HEK293T (cell line): ENCODE data around the gene HYAL3.
"Not testable (repeated sequence)": the region's sequence is repeated elsewhere in the genome, so short reads cannot be mapped to it uniquely, and the experiment has no call there.

Experiments
- CTCF ChIA-PET: fragments of 350-600 bp; formaldehyde crosslinking; extraction: SDS; loops from one replicate; lab custom pipeline; 2021; ENCODE audit warnings: antibody characterized with exemption, inconsistent platforms; lab: Yijun Ruan, JAX
- POLR2A ChIA-PET: fragments of 350-600 bp; formaldehyde crosslinking; extraction: SDS; loops from one replicate; lab custom pipeline; 2020; ENCODE audit warnings: antibody characterized with exemption, inconsistent platforms; lab: Yijun Ruan, JAX
- DNase-seq: peaks from one replicate; pipeline ENCODE4 v3.0.0; 2012; ENCODE audit warnings: mixed read lengths; ENCODE audit errors: extremely low spot score
- ARNT ChIP-seq: fragments of 450-650 bp; IDR thresholded peaks from 2 replicates; pipeline ENCODE4 v1.6.1; 2017; ENCODE audit warnings: mild to moderate bottlenecking
- BHLHE40 ChIP-seq: fragments of 450-650 bp; IDR thresholded peaks from 2 replicates; pipeline ENCODE4 v1.6.1; 2016; ENCODE audit warnings: mild to moderate bottlenecking, moderate library complexity, borderline replicate concordance
- CTBP1 ChIP-seq: fragments of 450-650 bp; IDR thresholded peaks from 2 replicates; pipeline ENCODE4 v1.6.1; 2016; ENCODE audit warnings: borderline replicate concordance
- ELF4 ChIP-seq: fragments of 450-650 bp; IDR thresholded peaks from 2 replicates; pipeline ENCODE4 v1.6.1; 2017; ENCODE audit warnings: antibody characterized with exemption
- FOXA1 ChIP-seq: fragments of 450-650 bp; IDR thresholded peaks from 2 replicates; pipeline ENCODE4 v1.6.1; 2016; ENCODE audit warnings: mild to moderate bottlenecking
- FOXK2 ChIP-seq: fragments of 450-650 bp; IDR thresholded peaks from 2 replicates; pipeline ENCODE4 v1.6.1; 2016; ENCODE audit warnings: mild to moderate bottlenecking
- FOXM1 ChIP-seq: fragments of 450-650 bp; IDR thresholded peaks from 2 replicates; pipeline ENCODE4 v1.6.1; 2017; ENCODE audit warnings: mild to moderate bottlenecking, borderline replicate concordance
- HDGF ChIP-seq: fragments of 450-650 bp; IDR thresholded peaks from 2 replicates; pipeline ENCODE4 v1.6.1; 2017; ENCODE audit warnings: antibody characterized with exemption, borderline replicate concordance
- L3MBTL2 ChIP-seq: fragments of 450-650 bp; conservative IDR thresholded peaks from 2 replicates; pipeline ENCODE4 v1.6.1; 2016; ENCODE audit warnings: mild to moderate bottlenecking
- LEF1 ChIP-seq: fragments of 450-650 bp; IDR thresholded peaks from 2 replicates; pipeline ENCODE4 v1.6.1; 2017; ENCODE audit warnings: mild to moderate bottlenecking, borderline replicate concordance
- NFRKB ChIP-seq: fragments of 450-650 bp; IDR thresholded peaks from 2 replicates; pipeline ENCODE4 v1.6.1; 2016; ENCODE audit warnings: mild to moderate bottlenecking, moderate library complexity
- SP1 ChIP-seq: fragments of 450-650 bp; IDR thresholded peaks from 2 replicates; pipeline ENCODE4 v1.6.1; 2017
- SUZ12 ChIP-seq: fragments of 450-650 bp; IDR thresholded peaks from 2 replicates; pipeline ENCODE4 v1.6.1; 2016; ENCODE audit warnings: mild to moderate bottlenecking
- TARDBP ChIP-seq: fragments of 450-650 bp; IDR thresholded peaks from 2 replicates; pipeline ENCODE4 v1.6.1; 2016
- ZNF384 ChIP-seq: fragments of 450-650 bp; IDR thresholded peaks from 2 replicates; pipeline ENCODE4 v1.6.1; 2016
- TF ChIP-seq, protein P1 (sequence below): fragments of 450-650 bp; IDR thresholded peaks from 2 replicates; pipeline ENCODE4 v1.6.1; 2016

Gene HYAL3

DNA sequence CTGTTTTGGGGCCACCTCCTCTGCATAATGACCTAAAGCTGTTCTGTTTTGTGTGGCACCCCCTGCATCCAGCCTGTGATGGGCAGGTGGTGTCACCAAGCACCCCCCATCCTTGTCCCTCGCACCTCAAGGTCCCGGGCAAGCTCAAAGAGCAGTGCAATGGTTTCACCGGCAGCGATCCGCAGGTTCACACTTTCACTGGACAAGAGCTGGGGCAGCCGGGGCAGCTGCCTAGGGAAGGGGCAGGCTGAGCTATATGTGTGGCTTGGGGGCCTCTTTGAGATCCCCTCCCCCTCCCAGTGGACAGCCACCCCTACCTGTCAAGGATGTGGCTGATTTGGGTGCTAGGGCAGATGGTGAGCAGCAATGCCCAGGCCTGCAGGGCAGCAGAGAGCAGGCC is 10.1 kb downstream of the HYAL3 start:
- TF ChIP-seq L3MBTL2, result no peak
- TF ChIP-seq ARNT, result no peak
- TF ChIP-seq BHLHE40, result no peak
- TF ChIP-seq ZNF384, result no peak
- TF ChIP-seq FOXA1, result no peak
- TF ChIP-seq FOXK2, result no peak
- TF ChIP-seq NFRKB, result no peak
- no peak for TF ChIP-seq TARDBP
- no peak for DNase-seq
- CTCF ChIA-PET, result no interaction called here
- POLR2A ChIA-PET, result interaction anchor here (0.8 to 1.6 kb wide), 4 partner anchors 10 to 48 kb away, joined by 3 to 4 read pairs (median 4); partner anchors contain the start of gene LSMEM2

DNA sequence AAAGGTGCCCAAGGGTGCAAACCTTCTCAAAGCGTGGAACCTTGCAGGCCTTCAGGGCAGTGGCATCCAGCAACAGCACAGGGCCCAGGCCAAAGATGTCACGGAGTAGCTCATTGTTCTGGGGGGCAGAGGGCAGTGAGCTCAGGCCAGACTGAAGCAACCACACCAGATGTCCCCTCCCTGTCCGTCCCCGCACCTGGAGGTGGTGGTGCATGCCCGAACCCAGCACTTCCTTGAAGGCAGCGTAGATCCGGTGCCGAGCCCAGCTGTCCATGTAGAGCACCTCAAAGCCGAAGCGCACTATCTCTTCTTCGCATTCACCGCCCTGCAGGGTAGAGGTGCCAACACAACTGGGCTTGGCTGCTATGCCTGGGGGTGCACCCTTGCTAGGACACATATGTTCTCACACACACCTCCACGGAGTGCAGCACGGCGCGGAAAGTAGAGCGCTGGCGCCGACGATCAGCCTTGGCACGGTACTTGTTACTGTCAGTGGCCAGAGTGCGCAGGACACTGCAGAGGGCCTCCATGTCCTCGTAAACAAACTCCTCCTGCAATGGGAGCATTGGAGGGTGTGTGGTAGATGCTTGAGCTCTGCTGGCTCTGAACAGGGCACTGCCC is 10.7 kb downstream of the HYAL3 start:
- DNase-seq, result no peak
- ChIA-PET POLR2A (interaction anchor here (1.0 to 1.6 kb wide), 4 partner anchors 9 to 49 kb away, joined by 3 to 4 read pairs (median 3); partner anchors contain the start of gene LSMEM2), CTCF (no interaction called here)
- no peak for TF ChIP-seq CTBP1
- TF ChIP-seq FOXM1, result no peak

DNA sequence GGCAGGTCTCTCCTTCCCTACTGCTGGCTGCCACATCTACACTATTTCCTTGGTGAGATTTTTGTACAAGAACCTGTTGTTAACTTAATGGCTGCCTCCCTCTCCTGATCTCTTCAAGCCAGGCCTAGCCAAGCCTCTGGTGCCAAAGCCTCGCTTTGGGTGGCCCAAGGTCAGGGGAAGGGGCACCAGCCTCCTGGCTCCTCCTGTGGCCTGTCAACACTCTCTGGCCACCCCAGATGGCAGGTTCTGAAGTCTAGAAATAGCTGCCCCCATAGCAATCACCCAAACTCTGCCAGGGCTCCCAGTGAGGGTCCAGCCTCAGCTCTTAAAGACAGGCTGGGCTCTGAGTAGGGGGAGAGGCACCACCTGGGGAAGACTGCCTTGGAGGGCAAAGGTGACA is 11.9 kb downstream of the HYAL3 start:
- TF ChIP-seq CTBP1 (no peak), ELF4 (no peak), NFRKB (no peak), BHLHE40 (no peak), FOXM1 (no peak), SUZ12 (no peak), HDGF (no peak), LEF1 (no peak), L3MBTL2 (no peak), TARDBP (no peak), SP1 (no peak), ARNT (no peak), FOXK2 (no peak), ZNF384 (no peak), FOXA1 (no peak)
- TF ChIP-seq, protein P1, sequence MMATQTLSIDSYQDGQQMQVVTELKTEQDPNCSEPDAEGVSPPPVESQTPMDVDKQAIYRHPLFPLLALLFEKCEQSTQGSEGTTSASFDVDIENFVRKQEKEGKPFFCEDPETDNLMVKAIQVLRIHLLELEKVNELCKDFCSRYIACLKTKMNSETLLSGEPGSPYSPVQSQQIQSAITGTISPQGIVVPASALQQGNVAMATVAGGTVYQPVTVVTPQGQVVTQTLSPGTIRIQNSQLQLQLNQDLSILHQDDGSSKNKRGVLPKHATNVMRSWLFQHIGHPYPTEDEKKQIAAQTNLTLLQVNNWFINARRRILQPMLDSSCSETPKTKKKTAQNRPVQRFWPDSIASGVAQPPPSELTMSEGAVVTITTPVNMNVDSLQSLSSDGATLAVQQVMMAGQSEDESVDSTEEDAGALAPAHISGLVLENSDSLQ, result no peak
- CTCF ChIA-PET, result no interaction called here
- no peak for DNase-seq
- POLR2A ChIA-PET, result interaction anchor here (1.0 kb wide), 1 partner anchor 50 kb away, joined by 3 read pairs; no protein-coding TSS in a partner anchor

DNA sequence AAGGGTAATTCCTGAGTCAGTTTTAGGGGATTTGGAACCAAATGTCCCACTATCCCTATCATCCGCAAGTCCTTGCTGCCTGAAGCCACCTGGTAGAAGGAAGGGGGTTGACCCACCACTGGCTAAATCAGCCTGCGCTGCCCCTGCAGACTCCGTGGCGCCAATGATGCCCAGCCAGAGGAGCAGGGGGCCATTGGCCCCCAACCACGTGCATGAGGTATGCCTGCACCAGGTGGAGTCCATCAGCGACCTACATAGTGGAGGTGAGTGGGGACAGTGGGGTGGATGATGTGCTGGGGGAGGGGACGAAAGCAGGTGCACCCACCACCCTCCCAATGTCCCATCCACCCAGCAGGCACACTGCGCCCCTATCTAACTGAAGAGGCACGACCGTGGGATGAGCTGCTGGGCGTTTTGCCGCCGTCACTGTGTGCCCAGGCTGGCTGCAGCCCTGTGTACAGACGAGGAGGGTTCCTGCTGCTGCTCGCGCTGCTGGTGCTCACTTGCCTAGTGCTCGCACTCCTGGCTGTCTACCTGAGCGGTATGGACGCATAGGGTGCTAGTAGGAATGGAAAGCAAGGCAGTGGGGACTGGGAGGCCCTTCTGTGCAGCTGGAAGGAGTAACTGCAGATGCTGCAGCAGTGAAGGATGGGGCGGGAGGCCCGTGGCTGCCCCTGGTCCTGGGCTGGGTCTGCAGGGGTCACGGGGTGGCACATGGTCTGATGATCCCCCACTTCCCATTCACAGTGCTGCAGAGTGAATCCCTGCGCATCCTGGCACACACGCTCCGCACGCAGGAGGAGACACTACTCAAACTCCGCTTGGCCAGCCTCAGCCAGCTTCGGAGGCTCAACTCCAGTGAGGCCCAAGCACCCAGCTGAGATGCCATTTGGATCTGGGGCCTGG is 12.6 kb downstream of the HYAL3 start:
- TF ChIP-seq ZNF384 (no peak), HDGF (no peak), BHLHE40 (no peak), CTBP1 (no peak), NFRKB (no peak), FOXK2 (no peak), SUZ12 (no peak), L3MBTL2 (no peak), LEF1 (no peak), FOXM1 (no peak), TARDBP (no peak)
- DNase-seq, result no peak
- ChIA-PET CTCF (no interaction called here), POLR2A (interaction anchor here (0.5 kb wide), 1 partner anchor 51 kb away, joined by 3 read pairs; no protein-coding TSS in a partner anchor)

DNA sequence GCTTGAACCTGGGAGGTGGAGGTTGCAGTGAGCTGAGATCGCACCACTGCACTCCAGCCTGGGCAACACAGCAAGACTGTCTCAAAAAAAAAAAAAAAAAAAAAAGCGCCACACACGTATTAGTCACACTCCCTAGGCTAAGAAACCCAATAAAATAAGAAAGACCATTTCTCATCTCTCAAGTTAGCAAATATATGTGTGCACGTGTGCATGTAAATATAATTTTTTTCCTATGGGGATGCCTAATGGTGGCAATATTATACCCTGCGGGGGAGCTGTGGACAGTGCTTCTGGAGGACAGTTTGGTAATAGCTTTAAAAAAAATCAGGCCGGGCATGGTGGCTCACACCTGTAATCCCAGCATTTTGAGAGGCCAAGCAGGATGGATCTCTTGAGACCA is 15.1 kb downstream of the HYAL3 start:
- CTCF ChIA-PET, DNase-seq: not testable (repeated sequence)
- POLR2A ChIA-PET, result interaction anchor here (1.3 to 5.6 kb wide), 4 partner anchors 8 to 53 kb away, joined by 3 to 28 read pairs (median 4); partner anchors contain the start of genes HYAL3, IFRD2 and NAA80

DNA sequence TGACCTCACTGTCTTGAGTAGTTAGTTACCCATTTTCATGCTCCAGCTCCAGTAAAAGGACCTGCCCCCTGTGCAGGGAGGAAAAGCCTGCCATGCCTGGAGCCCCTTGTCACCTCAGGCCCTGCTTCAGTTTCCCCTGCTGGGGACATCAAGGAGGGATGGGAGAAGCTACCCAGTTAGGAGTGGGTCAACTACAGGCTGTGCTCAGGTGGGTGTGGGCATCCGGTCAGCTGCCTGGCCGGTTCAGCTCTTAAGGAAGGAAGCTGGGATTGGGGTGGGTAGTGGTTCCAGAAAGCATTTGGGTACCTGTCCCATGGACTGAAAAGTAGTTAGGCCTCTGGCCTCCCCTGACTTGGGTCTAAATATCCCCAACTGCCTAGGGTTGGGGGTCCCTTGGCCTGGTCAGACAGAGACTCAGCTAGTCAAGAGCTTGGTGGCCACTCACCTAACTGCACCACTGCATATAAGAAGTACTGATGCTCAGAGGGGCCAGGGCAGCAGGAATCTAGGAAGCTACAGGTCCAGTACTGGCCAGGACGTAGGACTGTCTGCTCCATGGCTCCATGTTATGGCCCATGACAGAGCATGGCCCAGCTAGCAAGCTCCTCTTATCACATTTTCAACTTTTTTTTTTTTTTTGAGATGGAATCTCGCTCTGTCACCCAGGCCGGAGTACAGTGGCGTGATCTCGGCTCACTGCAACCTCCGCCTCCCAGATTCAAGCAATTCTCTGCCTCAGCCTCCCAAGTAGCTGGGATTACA is 19.8 kb downstream of the HYAL3 start:
- no peak for DNase-seq
- CTCF ChIA-PET, result no interaction called here
- POLR2A ChIA-PET, result interaction anchor here (0.9 to 5.6 kb wide), 4 partner anchors 10 to 49 kb away, joined by 3 to 28 read pairs (median 4); partner anchors contain the start of genes IFRD2 and TUSC2
- no peak for TF ChIP-seq SUZ12
- TF ChIP-seq FOXK2, result no peak
- no peak for TF ChIP-seq ARNT
- no peak for TF ChIP-seq ELF4
- no peak for TF ChIP-seq FOXA1
- no peak for TF ChIP-seq CTBP1
- TF ChIP-seq, protein P1, result no peak
- TF ChIP-seq BHLHE40, result no peak
